COLO668 (cell line): Measurements from ENCODE around the gene PTPMT1.
"Not testable (repeated sequence)": the region's sequence is repeated elsewhere in the genome, so short reads cannot be mapped to it uniquely, and the experiment has no call there.

Experiments
- DNase-seq: peaks from one replicate; lab custom pipeline; 2025; ENCODE audit not compliant: unreplicated experiment; lab: John Stamatoyannopoulos, UW

Gene PTPMT1

GRCh38 chr11:47546274-47546673 is 19.1 kb upstream of the PTPMT1 start:
- not testable (repeated sequence) for DNase-seq

DNA sequence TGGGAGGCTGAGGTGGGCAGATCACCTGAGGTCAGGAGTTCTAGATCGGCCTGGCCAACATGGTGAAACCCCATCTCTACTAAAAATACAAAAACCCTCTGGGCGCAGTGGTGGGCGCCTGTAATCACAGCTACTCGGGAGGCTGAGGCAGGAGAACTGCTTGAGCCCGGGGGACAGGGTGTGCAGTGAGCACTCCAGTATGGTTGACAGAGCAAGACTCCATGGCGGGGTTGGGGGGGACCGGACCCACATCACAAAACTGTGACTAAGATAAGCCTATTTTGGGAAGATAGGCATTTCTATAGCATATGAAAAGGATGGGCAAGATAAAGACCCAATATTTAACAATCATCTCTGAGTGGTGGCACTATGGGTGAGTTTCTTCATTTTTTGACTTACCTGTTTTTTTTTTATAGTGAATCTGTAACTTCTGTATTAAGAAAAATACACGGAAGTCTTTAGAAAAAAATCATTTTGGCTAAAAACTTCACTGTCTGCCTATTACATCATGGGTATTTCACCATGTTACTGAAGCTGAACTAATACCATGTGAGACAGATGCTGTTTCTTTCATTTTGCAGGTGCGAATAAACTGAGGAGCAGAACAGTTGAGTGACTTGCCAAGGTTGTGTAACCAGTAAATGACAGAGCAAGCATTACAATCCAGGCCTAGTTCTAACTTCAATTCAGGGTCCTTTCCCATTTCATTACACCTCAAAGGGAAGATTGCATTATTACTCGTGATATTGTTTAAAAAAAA is 14.9 kb upstream of the PTPMT1 start:
- no peak for DNase-seq

DNA sequence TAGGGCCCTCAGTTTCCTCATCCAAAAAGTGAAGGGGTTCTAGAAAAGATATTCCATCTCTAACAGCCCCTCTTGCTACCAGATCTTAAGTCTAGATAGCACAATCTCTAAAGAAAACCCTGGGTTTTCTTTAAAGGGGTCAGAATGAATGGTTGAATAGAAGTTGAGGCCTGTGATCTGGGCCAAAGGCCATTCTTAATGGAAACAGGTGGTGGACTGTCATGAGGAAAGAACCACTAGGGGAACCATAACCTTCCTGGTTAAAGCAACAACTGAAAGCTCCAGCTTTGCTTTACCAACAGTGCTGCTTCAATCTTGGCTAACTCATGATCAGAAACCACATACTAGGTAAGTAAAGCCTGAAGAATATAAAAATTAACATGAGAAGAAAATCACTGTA is 14.3 kb upstream of the PTPMT1 start:
- DNase-seq = no peak

- DNase-seq = peak; percentile 51
These were observed 13.3 kb upstream of the PTPMT1 start for GRCh38 chr11:47552056-47552565.

DNA sequence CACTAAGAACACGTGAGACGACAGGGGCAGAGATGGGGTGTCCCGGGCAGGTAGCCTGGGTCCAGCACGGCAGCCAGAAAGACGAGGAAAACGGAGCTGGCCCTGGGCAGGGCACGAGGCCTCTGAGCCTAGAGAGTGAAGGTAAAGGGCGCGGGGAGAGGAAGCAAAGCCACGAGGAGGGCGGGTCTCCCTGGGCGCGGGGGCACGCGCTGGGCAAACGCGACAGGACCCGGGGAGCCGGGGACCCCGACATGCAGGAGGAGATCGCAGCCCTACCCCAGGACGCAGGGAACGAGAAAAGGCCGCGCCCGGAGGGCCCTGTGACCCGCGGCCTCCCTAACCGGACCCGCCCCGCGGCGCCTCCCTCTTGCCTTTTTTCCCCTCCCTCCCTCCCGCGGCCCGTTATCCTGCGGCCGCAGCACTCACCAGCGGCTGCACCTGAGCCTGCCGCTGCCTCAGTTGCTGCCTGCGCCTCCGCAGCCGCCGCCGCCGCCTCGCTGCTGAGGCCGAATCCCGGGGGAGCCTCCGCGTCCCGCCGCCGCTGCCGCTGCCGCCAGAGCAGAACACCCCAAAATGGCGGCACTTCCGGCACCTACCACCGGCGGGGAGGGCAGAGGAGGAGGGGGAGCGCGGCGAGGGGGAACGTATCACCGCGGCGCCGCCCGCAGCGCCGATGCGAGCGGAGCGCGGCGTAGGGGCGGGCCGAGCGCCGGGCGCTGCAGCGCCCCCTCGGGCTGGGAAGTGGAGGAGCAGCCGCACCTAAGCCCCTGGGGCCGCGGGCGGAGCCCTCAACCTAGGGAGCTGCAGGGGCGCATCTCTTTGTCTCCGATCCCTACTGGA is 12.6 kb upstream of the PTPMT1 start, which contains the start of gene CELF1:
Gene CELF1, minus strand, starts transcription at position 567 of the 840 bp plus-strand sequence. CDS start 53,609 bp downstream, outside the sequence.
- peak; percentile 98 for DNase-seq

- no peak for DNase-seq
These were observed 12.0 kb upstream of the PTPMT1 start for GRCh38 chr11:47553406-47553743.

DNA sequence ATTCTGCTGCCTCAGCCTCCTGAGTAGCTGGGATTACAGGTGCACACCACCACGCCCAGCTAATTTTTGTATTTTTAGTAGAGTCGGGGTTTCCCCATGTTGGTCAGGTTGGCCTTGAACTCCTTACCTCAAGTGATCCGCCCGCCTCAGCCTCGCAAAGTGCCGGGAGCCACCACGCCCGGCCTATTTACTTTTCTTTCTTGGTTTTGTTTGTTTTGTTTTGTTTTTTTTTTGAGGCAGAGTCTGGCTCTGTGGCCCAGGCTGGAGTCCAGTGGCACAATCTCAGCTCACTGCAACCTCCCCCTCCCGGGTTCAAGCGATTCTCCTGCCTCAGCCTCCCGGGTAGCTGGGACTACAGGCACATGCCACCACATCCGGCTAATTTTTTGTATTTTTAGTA is 8.4 kb upstream of the PTPMT1 start:
- DNase-seq = not testable (repeated sequence)

GRCh38 chr11:47558695-47559094 is 6.7 kb upstream of the PTPMT1 start:
- DNase-seq = no peak

DNA sequence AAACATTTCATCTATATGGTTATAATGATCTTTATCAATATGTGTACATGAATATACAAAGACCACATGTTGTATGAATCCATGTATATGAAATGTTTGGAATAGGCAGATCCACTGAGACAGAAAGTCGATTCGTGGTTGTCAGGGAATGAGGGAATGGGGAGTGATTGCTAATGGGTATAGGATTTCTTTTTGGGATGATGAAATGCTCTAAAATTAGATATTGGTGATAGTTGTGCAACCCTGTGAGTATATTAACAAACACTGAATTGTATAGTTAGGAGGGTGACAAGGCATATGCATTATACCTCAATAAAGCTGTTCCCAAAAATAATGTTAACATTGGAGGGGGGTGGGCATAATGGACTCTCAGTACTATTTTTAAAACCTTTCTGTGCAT is 5.0 kb upstream of the PTPMT1 start:
- no peak for DNase-seq

DNA sequence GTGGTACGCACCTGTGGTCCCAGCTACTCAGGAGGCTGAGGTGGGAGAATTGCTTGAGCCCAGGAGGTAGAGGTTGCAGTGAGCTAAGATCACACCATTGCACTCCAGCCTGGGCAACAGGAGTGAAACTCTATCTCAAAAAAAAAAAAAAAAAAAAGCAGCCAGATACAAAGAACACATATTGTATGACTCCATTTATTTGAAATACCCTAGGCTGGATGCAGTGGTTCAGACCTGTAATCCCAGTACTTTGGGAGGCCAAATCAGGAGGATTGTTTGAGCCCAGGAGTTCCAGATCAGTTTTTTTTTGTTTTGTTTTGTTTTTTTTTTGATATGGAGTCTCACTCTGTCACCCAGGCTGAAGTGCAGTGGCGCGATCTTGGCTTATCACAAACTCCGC is 3.0 kb upstream of the PTPMT1 start:
- DNase-seq = not testable (repeated sequence)

DNA sequence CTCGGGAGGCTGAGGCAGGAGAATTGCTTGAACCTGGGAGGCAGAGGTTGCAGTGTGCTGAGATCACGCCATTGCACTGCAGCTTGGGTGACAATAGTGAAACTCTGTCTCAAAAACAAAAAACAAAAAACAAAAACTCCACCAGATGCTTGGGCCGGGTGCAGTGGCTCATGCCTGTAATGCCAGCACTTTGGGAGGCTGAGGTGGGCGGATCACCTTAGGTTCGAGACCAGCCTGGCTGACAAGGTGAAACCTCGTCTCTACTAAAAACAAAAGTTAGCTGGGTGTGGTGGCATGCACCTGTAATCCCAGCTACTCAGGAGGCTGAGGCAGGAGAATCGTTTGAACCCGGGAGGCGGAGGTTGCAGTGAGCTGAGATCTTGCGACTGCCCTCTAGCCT is 1.0 kb upstream of the PTPMT1 start:
- not testable (repeated sequence) for DNase-seq

GRCh38 chr11:47564933-47565339 is 463 bp upstream of the PTPMT1 start:
- no peak for DNase-seq

DNA sequence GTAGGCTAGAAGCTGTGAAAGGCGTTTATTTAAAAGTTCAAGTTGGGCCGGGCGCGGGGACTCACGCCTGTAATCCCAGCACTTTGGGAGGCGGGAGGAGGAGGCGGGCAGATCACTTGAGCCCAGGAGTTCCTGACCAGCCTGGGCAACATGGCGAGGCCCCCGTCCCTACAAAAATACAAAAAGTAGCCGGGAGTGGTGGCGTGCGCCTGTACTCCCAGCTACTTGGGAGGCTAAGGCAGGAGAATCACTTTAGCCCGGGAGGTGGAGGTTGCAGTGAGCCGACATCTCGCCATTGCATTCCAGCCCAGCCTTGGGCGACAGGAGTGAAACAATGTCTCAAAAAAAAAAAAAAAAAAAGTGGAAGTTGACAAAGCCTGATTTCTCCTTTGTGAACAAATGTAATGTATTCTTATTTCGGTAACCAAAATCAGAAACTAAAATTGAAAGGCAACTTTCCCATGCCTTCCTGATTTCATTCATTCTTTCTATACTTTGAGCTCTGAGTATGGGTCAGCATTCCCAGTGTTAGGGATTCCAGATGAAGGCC is 825 bp downstream of the PTPMT1 start:
- DNase-seq = no peak

DNA sequence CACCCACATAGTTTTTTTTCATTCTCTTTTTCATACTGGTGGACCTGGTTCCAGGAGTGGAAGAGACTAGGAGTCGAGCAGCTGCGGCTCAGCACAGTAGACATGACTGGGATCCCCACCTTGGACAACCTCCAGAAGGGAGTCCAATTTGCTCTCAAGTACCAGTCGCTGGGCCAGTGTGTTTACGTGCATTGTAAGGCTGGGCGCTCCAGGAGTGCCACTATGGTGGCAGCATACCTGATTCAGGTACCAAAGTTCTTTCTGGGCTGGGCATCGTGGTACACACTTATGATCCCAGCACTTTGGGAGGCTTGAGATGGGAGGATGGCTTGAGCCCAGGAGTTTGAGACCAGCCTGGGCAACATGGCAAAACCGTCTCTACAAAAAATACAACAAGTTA is 4.2 kb downstream of the PTPMT1 start:
- DNase-seq = no peak

DNA sequence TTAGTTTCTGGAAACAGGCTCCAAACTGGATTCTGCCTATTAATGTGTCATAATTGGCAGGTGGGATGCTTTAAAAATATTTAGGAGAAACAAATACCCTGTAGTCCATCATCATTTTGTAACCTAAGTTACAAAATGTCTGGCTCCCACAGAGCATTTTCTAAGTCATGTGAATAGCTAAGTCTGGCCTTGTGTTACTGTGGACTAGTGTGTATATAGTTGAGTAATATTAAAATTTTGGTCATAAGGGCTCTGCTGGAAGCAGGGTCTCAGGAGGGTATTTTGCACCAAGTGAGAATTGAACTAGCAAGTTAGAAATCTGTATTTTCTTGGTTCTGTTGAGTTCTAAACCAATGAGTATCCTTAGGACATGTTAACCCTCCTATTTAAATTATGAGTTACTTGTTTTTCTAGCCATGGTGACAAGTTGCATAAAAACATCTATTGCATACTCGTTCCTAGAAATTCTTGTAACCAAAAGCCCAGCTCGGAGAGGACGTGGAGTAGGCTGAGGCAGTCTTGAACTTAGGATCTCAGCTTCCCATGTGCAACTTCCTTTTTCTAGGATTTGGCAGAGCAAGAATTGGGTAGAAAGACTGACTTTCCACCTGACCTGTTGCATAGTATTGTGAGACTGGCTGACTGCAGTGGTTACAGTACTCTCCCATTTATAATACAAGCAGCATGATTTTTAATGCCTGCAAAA is 5.4 kb downstream of the PTPMT1 start:
- DNase-seq = no peak

- DNase-seq = no peak
These were observed 5.9 kb downstream of the PTPMT1 start for GRCh38 chr11:47571357-47571729.

DNA sequence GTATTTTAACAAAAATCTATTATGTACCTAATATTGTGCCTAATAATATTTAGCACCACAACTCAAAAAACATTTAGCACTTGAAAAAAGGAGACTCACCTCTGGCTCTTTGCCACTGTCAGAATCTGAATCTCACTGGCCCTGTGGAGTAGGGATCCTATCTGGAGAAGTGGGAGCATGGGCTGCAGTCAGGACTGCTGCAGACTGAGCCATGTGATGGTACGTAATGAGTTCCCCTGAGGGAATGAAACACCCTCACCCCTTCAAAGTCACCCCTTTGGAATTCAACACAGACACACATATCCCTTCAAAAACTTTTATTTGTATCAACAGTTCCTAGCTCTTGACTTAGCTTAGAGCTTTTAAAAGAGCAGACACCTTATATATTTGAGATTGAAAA is 6.5 kb downstream of the PTPMT1 start:
- no peak for DNase-seq

GRCh38 chr11:47572715-47573255 is 7.4 kb downstream of the PTPMT1 start:
- no peak for DNase-seq

- no peak for DNase-seq
These were observed 7.9 kb downstream of the PTPMT1 start for GRCh38 chr11:47573321-47573720.

DNA sequence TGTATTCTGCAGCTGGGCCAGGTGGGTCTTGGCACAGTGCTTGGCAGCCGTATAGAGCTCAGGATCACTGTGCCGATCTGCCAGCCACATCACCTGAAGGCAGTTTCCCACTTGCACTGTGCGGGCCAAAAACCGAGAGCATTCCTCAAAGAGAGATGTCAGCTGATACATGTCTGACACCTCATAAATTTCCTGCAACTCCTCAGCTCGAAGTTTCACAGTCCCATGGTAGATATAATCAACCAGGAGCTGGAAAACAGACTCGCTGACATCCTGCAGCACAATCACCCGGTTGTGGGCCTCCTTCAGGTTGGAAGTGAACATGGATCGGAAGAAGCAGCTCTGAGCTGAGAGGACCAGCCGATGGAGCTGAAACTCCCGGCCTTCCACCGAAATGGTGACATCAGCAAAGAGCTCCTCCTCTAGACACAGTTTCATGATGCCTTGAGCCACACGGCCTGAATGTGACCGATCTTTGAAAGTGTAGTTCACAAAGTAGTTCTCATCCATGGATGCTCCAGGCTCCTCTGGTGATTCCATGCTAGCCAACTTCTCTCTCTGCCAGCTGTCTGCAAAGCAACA is 12.2 kb downstream of the PTPMT1 start:
- DNase-seq = no peak
